Measurements from ENCODE around the gene C22orf23.
"Not testable (repeated sequence)": the region's sequence is repeated elsewhere in the genome, so short reads cannot be mapped to it uniquely, and the experiment has no call there.

DNA sequence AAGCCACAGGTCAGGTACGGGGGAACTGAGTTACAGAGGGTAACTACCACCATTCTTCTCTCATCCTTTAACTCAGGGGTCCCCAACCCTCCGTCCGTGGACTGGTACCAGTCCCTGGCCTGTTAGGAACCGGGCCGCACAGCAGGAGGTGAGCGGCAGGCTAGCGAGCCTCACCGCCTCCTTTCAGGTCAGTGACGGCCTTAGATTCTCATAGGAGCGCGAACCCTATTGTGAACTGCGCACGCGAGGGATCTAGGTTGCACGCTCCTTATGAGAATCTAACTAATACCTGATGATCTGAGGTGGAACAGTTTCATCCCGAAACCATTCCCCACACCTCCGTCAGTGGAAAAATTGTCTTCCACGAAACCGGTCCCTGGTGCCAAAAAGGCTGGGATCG, 772 bp downstream of the C22orf23 start:
- TF ChIP-seq, protein P1, sequence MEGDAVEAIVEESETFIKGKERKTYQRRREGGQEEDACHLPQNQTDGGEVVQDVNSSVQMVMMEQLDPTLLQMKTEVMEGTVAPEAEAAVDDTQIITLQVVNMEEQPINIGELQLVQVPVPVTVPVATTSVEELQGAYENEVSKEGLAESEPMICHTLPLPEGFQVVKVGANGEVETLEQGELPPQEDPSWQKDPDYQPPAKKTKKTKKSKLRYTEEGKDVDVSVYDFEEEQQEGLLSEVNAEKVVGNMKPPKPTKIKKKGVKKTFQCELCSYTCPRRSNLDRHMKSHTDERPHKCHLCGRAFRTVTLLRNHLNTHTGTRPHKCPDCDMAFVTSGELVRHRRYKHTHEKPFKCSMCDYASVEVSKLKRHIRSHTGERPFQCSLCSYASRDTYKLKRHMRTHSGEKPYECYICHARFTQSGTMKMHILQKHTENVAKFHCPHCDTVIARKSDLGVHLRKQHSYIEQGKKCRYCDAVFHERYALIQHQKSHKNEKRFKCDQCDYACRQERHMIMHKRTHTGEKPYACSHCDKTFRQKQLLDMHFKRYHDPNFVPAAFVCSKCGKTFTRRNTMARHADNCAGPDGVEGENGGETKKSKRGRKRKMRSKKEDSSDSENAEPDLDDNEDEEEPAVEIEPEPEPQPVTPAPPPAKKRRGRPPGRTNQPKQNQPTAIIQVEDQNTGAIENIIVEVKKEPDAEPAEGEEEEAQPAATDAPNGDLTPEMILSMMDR (IDR thresholded peaks at IDR 0.05): not testable (repeated sequence)
- TF ChIP-seq POLR2A (IDR thresholded peaks at IDR 0.05): not testable (repeated sequence)

Data from Peyer's patch (tissue), 4 donors.